Measurements from ENCODE around the gene CEP78.

The CEP78 gene

DNA sequence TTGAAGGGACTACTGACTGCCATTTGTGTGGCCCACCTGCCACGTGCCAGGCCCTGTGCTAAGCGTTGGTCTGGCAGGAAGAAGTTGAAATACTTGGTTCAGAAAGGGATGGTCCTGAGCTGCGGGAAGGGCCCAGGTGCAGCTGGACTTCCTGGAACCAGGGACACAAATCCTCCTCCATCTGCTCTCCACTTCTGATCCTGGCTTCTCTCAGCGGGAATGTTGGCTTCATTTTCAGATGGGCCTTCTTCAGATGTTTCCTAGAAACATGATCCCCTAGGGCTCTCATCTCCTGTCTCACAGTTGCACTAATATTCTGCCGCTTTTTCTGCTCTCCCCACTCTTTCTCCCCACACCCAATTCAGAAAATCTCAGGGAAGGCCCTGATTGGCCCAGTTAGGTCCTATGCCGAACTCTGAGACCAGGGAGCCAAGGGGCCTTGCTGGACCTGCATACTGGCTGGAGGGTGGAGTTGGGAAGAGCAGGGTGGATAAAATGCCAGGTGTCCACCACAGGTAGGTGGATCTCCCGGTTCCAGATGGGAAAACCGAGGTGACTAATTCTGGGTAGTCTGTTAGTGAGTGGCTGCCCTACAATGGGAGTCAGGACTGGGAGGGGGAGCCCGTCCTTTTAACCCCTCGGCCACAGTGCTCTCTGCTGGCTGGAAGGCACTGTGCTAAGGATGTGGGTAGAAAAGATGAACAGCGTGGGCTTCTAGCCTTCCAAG, 80.5 kb downstream of the CEP78 start:
- Histone ChIP-seq H3K4me2 (no peak overlapping the region), H3K27me3 (no peaks in the 10 kb centered on the region), H3K9me3 (no peaks in the 10 kb centered on the region), H4K20me1 (peaks cover 69% of the 10 kb centered on the region), H3K4me3 (no peak overlapping the region), H3K4me1 (no peaks in the 10 kb centered on the region), H3K9ac (no peak overlapping the region), H3K36me3 (peaks cover 95% of the 10 kb centered on the region), H3K27ac (no peak overlapping the region)
- no peak for TF ChIP-seq Cebpa-rat (IDR thresholded peaks at IDR 0.05)

DNA sequence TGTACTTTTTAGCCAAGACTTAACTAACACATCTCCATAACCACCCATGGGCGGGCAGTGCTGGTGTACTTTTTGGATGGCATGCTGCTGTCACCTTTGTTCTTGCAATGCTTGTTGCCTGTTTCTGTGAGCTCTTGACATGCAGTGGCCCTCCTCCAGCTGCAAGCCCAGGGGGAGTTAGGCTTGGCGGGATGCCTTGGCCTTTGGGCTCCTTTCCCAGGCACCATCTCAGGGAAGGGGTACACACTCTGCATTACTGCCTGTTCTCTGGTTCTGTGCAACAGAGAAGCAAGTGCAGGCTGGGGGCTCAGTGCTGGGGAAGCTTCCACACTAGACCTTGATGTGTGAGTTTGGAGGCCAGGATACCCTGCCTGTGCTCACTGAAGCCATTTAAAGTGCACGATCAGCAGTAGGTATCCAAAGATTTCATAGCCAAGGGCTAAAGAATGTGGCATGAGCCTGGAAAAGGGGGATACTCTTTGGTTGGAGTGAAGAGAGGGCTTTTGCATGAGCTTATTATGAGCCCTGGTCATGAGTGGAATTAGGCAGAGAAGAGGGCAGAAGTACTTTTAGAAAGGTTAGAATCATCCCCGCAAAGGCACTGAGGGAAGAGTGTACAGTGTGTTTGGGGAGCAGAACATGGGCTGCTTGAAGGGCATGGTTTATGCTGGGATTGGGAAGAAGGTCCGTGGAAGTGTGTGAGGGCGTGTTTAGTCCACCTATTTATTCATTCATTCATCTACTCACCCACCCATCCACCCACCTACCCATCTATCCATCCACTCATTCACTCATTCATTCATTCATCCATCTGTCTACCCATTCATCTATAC, 83.5 kb downstream of the CEP78 start:
- Histone ChIP-seq H4K20me1 (peaks cover 59% of the 10 kb centered on the region), H3K4me2 (no peak overlapping the region), H3K9me3 (no peaks in the 10 kb centered on the region), H3K36me3 (peaks cover 98% of the 10 kb centered on the region), H3K27me3 (no peaks in the 10 kb centered on the region), H3K27ac (no peak overlapping the region), H3K4me3 (no peak overlapping the region), H3K4me1 (peaks cover 7% of the 10 kb centered on the region), H3K9ac (no peak overlapping the region)
- TF ChIP-seq Cebpa-rat (IDR thresholded peaks at IDR 0.05) = no peak

DNA sequence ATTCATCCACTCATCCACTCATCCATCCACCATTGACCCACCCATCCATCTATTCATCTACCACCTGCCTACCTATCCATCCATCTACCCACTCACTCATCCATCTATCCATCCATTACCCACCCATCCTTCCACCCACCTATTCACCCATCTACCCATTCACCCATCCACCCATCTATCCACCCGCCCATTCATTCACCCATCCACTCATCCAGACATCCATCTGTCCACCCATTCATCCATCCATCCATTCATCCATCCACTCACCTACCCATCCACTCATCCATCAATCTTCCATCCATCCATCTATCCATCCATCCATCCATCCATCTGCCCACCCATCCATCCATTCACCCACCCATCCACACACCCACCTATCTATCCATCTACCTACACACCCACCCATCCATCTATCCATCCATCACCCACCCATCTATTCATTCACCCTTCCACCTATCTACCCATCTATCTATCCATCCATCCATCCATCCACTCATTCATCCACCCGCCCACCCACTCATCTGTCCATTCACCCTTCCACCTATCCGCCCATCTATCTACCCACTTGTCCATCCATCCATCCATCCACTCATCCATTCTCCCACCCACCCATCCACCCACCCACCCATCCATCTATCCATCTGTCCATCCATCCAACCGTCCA, 84.3 kb downstream of the CEP78 start:
- H3K27me3 ChIP-seq = no peaks in the 10 kb centered on the region
- H3K9me3 ChIP-seq = no peaks in the 10 kb centered on the region
- H3K27ac ChIP-seq = no peak overlapping the region
- no peak overlapping the region for H3K9ac ChIP-seq
- no peak overlapping the region for H3K4me3 ChIP-seq
- H3K4me2 ChIP-seq = no peak overlapping the region
- peaks cover 95% of the 10 kb centered on the region for H3K36me3 ChIP-seq
- peaks cover 15% of the 10 kb centered on the region for H3K4me1 ChIP-seq
- no peak for TF ChIP-seq Cebpa-rat (IDR thresholded peaks at IDR 0.05)
- H4K20me1 ChIP-seq = peaks cover 58% of the 10 kb centered on the region

DNA sequence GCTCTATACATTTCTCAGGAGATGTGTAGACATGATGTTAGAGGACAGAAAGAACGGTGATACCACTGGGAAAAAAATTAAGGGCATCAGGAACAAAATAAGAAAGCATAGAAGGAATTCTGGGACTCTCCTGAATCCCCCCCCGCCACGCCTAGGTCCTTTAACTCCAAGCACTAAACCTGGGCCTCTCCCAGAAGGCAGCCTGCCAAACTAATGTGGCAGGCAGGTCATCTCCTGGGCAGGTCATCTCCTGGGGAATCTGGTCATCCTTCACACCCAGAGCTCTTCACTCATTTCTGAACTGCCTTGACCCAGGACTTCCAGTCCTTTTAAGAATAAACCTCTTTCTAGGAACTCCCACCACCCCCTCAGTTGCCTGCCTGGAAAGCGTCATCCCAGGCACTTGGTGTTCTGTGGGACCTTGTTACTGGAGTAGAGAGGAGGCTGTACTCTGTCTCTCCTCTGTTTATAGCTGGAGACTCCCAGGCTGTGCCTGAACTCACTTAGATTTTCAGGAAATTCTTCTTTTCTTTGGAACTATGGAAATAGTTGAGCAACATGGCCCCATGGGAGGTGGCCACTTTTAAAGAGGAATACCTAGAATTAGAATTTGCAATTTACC, 85.1 kb downstream of the CEP78 start:
- Histone ChIP-seq H3K27ac (no peak overlapping the region), H3K4me3 (no peak overlapping the region), H3K4me2 (no peak overlapping the region), H3K27me3 (no peaks in the 10 kb centered on the region), H4K20me1 (peaks cover 58% of the 10 kb centered on the region), H3K9ac (no peak overlapping the region), H3K9me3 (no peaks in the 10 kb centered on the region), H3K36me3 (peaks cover 95% of the 10 kb centered on the region), H3K4me1 (peaks cover 23% of the 10 kb centered on the region)
- no peak for TF ChIP-seq Cebpa-rat (IDR thresholded peaks at IDR 0.05)

DNA sequence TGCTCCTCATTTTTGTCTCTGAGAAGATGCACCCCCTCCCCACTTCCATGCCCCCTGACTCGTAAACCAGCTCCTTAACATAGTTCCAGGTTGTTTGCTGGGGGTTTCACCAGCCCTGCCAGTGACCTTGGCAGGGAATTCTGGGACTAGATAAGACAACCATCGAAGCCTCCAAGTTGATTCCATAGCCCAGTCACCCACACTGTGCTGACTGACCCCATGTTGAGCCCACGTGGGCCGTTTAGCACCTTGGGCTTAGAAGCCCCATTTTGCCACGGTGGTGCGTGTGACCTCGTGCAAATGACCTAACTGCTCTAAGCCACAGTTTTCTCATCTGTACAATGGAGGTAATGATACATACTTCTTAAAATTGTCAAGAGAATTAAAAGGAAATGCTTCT, 85.6 kb downstream of the CEP78 start:
- H3K4me3 ChIP-seq = no peak overlapping the region
- H3K27me3 ChIP-seq = no peaks in the 10 kb centered on the region
- no peaks in the 10 kb centered on the region for H3K9me3 ChIP-seq
- TF ChIP-seq Cebpa-rat (IDR thresholded peaks at IDR 0.05) = no peak
- no peak overlapping the region for H3K9ac ChIP-seq
- peaks cover 95% of the 10 kb centered on the region for H3K36me3 ChIP-seq
- H3K4me2 ChIP-seq = no peak overlapping the region
- H3K27ac ChIP-seq = no peak overlapping the region
- H3K4me1 ChIP-seq = peaks cover 24% of the 10 kb centered on the region
- H4K20me1 ChIP-seq = peaks cover 58% of the 10 kb centered on the region

DNA sequence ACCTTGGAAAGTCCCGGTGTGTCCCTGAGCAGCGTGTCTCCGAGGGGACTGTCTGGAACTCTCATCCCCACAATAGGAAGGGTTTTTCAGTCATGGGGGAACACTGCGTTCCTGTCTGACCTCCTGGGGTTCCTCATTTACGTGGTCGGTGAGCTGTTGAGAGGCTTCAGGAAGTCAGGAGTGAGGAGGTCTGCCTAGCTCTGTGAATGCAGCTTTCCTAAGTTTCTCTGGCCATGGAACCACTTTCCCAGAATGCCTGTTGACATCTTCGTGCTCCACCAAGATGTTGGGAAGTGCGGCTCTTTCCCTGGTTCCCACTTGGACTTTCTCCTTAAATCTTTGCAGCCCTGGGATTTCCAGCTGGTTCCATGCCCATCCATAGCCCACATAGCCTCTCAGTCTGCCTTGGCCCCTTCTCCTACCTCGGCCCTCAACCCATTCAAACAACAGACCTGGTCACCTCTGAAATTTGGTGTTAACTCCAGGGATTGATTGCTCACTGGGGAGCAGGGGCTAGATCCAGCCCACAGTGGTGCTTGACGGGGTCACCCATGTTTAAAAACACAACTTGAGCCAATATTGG, 88.3 kb downstream of the CEP78 start:
- no peak for TF ChIP-seq Cebpa-rat (IDR thresholded peaks at IDR 0.05)
- Histone ChIP-seq H4K20me1 (peaks cover 40% of the 10 kb centered on the region), H3K36me3 (peaks cover 93% of the 10 kb centered on the region), H3K9me3 (no peaks in the 10 kb centered on the region), H3K27me3 (no peaks in the 10 kb centered on the region), H3K4me1 (peaks cover 24% of the 10 kb centered on the region), H3K27ac (0 out of 2 replicates have a peak overlapping the region, but pooled peaks have one; percentile 12), H3K4me2 (peak overlapping the region; percentile 4; the same call in 1 of the 2 replicates), H3K4me3 (no peak overlapping the region), H3K9ac (no peak overlapping the region)

DNA sequence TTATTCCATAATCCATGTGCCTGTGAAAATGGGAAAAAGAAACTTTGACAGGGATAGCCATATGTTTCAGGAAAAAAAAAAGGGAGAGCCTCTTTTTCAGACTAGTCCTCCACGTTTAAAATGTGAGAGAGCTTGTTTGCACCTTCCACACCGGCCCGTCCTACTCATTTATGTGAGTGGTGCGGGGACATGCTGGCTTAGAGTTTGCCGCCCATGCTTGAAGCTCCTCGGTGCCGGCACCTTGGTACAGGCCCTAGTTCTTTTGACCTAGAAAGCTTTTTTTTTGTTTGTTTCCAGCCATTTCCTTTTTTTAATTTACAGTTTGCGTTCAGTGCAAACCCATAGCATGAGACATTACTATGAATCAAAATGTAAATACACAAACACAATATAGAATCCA, 88.8 kb downstream of the CEP78 start:
- no peaks in the 10 kb centered on the region for H3K9me3 ChIP-seq
- no peak overlapping the region for H3K27ac ChIP-seq
- no peak overlapping the region; the same call in 1 of the 2 replicates for H3K4me2 ChIP-seq
- H4K20me1 ChIP-seq = peaks cover 36% of the 10 kb centered on the region
- H3K4me1 ChIP-seq = peaks cover 24% of the 10 kb centered on the region
- H3K9ac ChIP-seq = 0 out of 2 replicates have a peak overlapping the region, but pooled peaks have one; percentile 19
- no peak overlapping the region for H3K4me3 ChIP-seq
- no peaks in the 10 kb centered on the region for H3K27me3 ChIP-seq
- peaks cover 93% of the 10 kb centered on the region for H3K36me3 ChIP-seq
- TF ChIP-seq Cebpa-rat (IDR thresholded peaks at IDR 0.05) = no peak

DNA sequence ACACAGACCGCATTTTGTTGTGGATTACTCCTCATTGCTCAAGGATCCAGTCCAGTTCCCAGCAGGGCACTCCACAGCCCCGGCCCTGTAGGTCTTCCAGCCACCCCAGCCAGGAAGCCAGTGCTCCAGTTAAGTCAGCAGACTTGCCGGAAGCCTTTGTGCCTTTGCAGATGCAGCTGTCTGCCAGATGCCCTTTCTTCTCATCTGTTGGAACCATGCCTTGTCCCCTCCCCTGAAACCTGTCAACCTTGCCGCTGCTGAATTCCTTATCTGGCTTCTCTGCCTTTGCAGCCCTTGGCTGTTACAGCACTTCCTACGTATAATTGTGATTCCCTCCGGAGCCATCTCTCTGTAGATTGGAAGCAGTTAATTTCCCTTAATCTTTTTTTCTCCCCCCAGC, 89.5 kb downstream of the CEP78 start:
- H3K4me1 ChIP-seq = peaks cover 24% of the 10 kb centered on the region
- peak overlapping the region; percentile 39; the same call in 1 of the 2 replicates for H3K27ac ChIP-seq
- no peaks in the 10 kb centered on the region for H3K9me3 ChIP-seq
- peak overlapping the region; percentile 20 for H3K4me2 ChIP-seq
- peaks cover 36% of the 10 kb centered on the region for H4K20me1 ChIP-seq
- peaks cover 93% of the 10 kb centered on the region for H3K36me3 ChIP-seq
- H3K4me3 ChIP-seq = no peak overlapping the region
- TF ChIP-seq Cebpa-rat (IDR thresholded peaks at IDR 0.05) = no peak
- H3K27me3 ChIP-seq = no peaks in the 10 kb centered on the region
- H3K9ac ChIP-seq = no peak overlapping the region

DNA sequence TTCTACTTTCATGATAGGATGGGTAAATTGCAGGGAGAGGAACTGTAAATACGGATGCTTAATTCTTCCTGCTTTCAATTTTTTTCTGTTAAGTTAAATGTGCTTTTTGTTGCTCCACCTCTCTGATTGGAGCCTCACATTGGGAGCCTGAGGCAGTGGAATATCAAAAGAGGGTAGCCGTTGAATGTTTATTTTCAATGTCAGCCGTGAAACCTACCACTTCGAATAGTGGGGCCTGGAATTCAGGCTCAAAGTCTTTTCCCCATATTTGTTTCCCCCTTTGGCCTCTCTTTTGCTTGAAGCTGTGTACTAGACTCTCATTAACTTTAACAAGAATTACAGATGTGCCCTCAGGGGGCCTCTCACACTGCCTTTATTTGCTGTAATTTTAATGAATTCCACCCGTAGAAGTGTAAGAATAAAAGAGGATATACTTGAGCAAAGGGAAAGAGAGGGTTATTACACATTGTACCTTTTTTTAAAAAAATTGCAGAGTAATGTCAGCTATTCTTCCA, 90.0 kb downstream of the CEP78 start:
- H3K27me3 ChIP-seq = no peaks in the 10 kb centered on the region
- H3K4me3 ChIP-seq = no peak overlapping the region
- no peak overlapping the region for H3K27ac ChIP-seq
- H4K20me1 ChIP-seq = peaks cover 36% of the 10 kb centered on the region
- H3K9ac ChIP-seq = no peak overlapping the region
- H3K9me3 ChIP-seq = no peaks in the 10 kb centered on the region
- peaks cover 24% of the 10 kb centered on the region for H3K4me1 ChIP-seq
- no peak for TF ChIP-seq Cebpa-rat (IDR thresholded peaks at IDR 0.05)
- peak overlapping the region; percentile 20 for H3K4me2 ChIP-seq
- H3K36me3 ChIP-seq = peaks cover 94% of the 10 kb centered on the region
